ENCODE data around the gene KCNMB2.

KCNMB2 gene

GRCh38 chr3:178536211-178537079 is at the start of gene KCNMB2:
TSS of gene KCNMB2 (plus strand) at chr3:178536436.
- no peak for TF ChIP-seq CTCF (IDR thresholded peaks at IDR 0.05; ENCODE audit: insufficient read depth, low read depth, low read length, missing control alignments)
- DNase-seq (ENCODE audit: low read depth): no peak
- H3K4me3 ChIP-seq (ENCODE audit: low read length): peak within 1 kb of the TSS; percentile 12

- DNase-seq (ENCODE audit: low read depth): no peak
- no peak for TF ChIP-seq CTCF (IDR thresholded peaks at IDR 0.05; ENCODE audit: insufficient read depth, low read depth, low read length, missing control alignments)
- no peak overlapping the region for H3K4me3 ChIP-seq (ENCODE audit: low read length)
Measured at GRCh38 chr3:178486903-178487302, 49.3 kb upstream of the KCNMB2 start.

- no peak for TF ChIP-seq CTCF (IDR thresholded peaks at IDR 0.05; ENCODE audit: insufficient read depth, low read depth, low read length, missing control alignments)
- DNase-seq (ENCODE audit: low read depth): peak; percentile 15
- H3K4me3 ChIP-seq (ENCODE audit: low read length): no peak overlapping the region
Measured at GRCh38 chr3:178487752-178488151, 48.5 kb upstream of the KCNMB2 start.

GRCh38 chr3:178491751-178492150 is 44.5 kb upstream of the KCNMB2 start:
- no peak for TF ChIP-seq CTCF (IDR thresholded peaks at IDR 0.05; ENCODE audit: insufficient read depth, low read depth, low read length, missing control alignments)
- no peak overlapping the region for H3K4me3 ChIP-seq (ENCODE audit: low read length)
- DNase-seq (ENCODE audit: low read depth): no peak

GRCh38 chr3:178492491-178492890 is 43.7 kb upstream of the KCNMB2 start:
- no peak for TF ChIP-seq CTCF (IDR thresholded peaks at IDR 0.05; ENCODE audit: insufficient read depth, low read depth, low read length, missing control alignments)
- DNase-seq (ENCODE audit: low read depth): no peak
- no peak overlapping the region for H3K4me3 ChIP-seq (ENCODE audit: low read length)

- TF ChIP-seq CTCF (IDR thresholded peaks at IDR 0.05; ENCODE audit: insufficient read depth, low read depth, low read length, missing control alignments): no peak
Measured at GRCh38 chr3:178494386-178494785, 41.9 kb upstream of the KCNMB2 start.

GRCh38 chr3:178496911-178497310 is 39.3 kb upstream of the KCNMB2 start:
- TF ChIP-seq CTCF (IDR thresholded peaks at IDR 0.05; ENCODE audit: insufficient read depth, low read depth, low read length, missing control alignments): no peak
- no peak for DNase-seq (ENCODE audit: low read depth)
- no peak overlapping the region for H3K4me3 ChIP-seq (ENCODE audit: low read length)

More at GRCh38 chr3:178494386-178494785, 41.9 kb upstream of the KCNMB2 start:
- DNase-seq (ENCODE audit: low read depth): no peak
- H3K4me3 ChIP-seq (ENCODE audit: low read length): no peak overlapping the region

Data from epithelial cell of esophagus (primary cell).